Activated T-cell treated with anti-CD3 and anti-CD28 coated beads for 24 hours (primary cell): Measurements from ENCODE around the gene ATP2B2.

Experiments
- DNase-seq: peaks from one replicate; pipeline ENCODE4 v3.0.0-alpha.2; 2020; ENCODE audit warnings: low read depth

The ATP2B2 gene

DNA sequence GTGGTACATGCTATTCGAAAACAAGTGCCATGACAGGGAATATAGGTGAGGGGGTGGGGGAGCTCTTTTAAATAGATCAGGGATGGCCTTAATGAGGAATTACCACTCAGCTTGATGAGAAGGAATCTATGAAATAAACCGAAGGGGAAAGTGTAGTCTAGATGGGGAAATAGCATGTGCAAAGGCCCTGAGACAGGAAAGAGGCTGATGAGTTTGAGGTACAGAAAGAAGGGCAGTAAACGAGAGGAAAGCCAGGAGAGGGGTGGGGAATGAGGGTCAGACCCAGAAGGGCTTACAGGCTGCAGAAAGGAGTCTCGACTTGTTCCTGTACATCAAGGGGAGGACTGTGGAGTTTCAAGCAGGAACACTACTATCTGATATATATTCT is 12.2 kb downstream of the ATP2B2 start:
- no peak for DNase-seq

- no peak for DNase-seq
These were observed 12.8 kb downstream of the ATP2B2 start for GRCh38 chr3:10492364-10493201.

GRCh38 chr3:10489746-10490483 is 15.5 kb downstream of the ATP2B2 start:
- no peak for DNase-seq

DNA sequence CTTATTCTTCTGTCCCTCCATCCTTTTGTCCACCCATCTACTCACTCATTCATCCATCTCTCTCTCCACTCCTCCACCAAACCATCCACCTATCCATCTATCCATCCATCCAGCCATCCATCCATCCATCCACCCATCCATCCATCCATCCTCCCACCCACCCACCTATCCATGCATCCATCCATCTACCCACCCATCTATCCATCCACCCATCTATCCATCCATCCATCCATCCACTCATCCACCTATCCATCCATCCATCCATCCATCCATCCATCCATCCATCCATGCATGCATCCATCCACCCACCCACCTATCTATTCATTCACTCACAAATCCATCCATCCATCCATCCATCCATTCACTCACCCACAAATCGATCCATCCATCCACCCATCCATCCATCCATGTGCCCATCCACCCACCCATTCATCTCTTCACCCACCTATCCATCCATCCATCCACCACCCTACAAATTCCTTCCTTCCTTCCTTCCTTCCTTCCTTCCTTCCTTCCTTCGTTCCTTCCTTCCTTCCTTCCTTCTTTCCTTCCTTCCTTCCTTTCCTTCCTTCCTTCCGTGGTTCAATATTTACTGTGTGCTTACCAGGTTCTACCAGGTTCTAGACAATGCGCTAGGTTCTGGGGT is 17.3 kb downstream of the ATP2B2 start:
- no peak for DNase-seq

DNA sequence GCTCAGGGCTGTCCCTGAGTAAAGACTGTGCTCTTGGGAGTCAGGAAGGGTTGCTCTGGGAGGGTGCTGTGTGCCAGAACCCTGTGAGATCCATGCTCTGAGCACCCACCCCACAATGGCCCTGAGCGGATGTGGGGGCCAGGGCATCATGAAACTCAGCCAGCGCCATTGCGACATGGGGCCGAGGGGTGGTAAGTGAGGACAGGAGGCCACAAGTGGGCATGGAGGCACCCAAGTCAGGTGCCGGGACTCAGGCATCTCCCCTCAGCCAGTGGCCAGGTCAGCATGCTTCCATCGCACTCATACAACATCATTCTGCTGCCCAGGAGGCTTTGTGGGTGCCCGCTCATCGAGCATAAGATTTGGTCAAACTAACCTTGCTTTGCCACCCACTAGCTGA is 19.6 kb downstream of the ATP2B2 start:
- DNase-seq: no peak

DNA sequence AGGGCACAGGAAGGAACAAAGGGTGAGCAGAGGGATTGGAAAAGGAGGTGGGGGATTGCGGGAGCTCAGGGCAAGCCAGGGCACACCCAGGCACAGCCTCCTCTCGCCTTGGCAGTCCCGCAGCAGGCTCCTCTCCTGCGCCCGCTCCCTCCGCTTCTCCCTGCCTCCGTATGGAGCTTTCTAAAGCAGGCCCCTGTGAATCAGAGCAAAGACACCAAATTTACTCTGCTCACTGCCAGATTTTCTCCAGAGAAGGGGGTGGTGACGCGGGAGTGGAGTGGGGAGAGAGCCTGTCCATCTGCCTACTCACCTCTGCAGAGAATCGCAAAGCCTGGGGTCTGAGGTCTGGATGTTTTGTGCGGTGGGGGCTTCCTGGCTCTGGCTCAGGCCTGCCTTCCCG is 20.0 kb downstream of the ATP2B2 start:
- no peak for DNase-seq

GRCh38 chr3:10484709-10485108 is 20.7 kb downstream of the ATP2B2 start:
- no peak for DNase-seq

DNA sequence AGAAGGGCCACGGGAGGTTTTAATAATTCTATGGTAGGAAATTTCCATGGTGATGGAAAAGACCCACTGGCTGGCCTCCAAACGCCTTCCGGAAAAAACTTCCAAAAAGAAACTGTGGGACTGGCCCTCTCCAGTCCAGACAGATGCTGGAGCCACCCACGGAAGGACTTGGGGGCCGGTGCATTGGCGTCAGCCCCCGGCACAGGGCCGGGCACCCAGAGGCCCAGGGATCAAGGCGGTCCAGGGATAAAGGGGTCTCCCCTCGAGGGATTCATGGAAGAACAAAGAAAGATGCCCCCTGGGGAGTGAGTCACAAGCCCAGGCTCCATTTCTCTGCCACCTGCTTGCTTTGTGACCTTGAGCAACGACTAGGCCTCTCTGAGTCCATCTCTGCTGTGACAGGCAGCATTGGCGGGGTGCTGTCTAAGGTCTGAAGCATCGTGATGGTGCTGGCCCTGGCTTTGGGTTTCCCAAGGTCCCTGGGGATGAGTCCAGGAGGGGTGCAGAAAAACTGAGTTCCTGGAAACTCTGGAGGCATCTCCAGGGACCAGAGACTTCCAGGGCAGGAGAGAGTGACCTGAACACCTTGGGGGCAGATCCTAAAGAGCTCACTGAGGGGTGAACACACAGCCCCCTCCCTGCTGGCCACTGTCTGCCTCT is 21.6 kb downstream of the ATP2B2 start:
- DNase-seq: no peak

GRCh38 chr3:10483364-10483675 is 22.1 kb downstream of the ATP2B2 start:
- no peak for DNase-seq

DNA sequence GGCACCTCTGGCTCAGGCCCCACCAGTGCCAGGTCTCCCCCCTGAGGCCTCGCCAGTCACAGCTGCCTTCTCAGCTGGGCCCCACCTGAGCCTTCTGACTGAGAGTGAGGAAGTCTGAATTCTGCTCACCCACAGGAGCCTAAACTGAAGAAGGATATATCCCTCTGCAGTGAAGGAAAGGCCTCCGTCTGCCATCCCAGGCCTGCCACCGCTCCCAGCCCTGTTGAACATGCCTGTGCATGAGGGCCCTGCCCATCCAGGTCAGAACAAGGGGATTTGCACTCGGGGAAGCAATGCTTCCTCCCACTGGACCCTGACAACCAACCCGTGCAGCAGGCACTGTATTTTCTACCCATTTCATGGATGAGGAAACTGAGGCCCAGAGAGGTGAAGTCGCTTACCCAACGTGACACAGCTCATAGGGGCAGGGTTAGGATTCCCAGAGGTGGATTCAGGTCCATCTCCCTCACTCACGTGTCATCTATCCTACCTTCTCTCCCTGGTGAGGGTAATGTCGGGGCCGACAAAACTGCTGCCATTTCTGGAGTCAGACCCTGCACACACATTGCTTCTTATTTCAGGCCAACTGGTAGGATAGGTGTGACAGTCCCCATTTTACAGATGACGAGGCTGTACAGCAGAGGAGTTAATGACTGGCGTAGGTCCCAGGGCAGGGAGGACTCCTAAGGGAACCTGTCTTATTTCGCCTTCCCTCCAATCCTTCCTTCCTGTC is 22.6 kb downstream of the ATP2B2 start:
- no peak for DNase-seq

DNA sequence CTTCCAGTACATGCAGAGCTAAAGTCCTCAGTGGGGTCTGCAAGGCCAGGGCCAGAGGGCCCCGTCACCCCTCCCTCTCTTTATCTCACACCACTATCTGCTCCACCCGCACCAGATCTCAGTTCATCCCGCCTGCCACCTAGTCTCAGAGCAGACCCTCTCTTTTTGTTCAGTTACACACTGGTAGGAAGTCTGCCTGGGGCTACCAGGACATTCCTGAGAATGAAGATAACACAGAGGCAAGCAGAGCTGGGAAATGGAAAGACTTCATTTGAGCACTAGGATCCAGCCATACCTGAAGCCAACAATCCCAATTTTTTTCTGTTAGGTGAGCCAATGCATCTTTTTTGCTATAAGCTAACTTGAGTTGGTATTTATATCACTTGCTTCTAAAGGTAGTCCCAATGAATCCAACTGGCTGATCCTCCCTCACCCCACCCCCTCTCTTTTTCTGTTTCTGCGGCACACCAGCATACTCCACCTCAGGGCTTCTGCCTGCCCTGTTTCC is 24.5 kb downstream of the ATP2B2 start:
- no peak for DNase-seq

DNA sequence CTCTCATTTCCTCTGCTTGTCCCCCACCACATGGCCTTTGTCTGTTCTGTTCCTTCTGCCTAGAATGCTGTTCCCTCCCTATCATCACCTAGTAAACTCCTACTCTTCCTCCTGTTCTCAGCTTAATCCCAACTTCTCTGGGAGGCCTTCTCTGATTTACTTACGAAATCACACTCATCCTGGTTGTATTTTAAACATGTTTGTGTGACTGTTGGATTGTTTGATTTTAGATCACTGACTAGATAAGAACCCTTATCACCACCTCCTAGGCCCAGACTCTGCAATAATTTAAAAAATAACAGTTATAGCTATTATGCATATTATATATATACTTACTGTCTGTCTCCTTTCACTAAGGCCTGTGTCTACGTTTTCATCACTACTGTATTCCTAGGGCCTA is 26.1 kb downstream of the ATP2B2 start:
- DNase-seq: no peak

- DNase-seq: no peak
These were observed 29.4 kb downstream of the ATP2B2 start for GRCh38 chr3:10475983-10476382.

- no peak for DNase-seq
These were observed 30.5 kb downstream of the ATP2B2 start for GRCh38 chr3:10474847-10475246.

DNA sequence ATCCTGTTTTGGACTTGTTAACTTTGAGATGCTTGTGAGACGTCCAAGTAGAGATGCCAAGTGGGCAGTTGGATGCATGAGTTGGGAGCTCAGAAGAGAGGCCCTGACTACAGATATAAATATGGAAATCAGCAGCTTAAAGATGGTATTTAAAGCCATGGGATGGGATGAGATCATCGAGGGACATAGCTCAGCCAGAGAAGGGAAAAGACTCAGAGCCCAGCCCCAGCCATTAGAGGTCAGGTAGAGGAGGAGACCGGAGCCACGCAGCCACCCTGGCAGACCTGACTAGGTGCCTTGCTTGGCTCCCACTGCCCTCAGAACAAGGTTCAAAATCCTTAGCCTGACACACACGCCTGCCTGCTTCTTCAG is 31.1 kb downstream of the ATP2B2 start:
- DNase-seq: no peak

DNA sequence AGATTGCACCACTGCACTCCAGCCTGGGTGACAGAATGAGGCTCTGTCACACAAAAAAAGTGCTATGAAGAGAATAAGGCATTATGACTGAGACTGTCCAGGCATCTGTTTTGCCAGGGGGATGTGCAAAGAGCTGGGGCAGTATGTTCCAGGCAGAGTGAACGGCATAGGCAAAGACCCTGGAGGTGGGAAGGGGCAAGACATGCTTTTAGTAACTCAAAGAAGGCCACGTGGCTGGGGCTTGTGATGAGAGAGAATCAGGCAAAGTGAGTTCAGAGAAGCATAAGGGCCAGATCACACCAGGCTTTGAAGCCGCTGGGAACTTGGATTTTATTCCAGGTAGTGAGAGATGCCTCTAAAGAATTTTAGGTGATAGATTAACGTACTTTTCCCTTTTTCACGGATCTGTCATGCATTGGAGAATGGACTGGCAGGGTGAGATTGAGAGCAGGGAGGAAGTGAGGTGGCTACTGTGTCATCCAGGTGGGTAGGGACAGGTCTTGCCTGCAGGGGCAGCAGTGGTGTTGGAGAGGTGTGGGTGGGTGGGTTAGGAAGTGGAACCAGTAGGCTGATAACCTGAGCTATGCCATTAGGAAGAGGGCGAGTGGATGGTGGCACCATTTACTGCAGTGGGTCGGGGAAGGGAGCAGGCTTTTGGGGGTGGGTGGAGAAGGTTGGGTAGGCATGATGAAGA is 31.7 kb downstream of the ATP2B2 start:
- DNase-seq: no peak

GRCh38 chr3:10472877-10473440 is 32.4 kb downstream of the ATP2B2 start:
- DNase-seq: no peak

DNA sequence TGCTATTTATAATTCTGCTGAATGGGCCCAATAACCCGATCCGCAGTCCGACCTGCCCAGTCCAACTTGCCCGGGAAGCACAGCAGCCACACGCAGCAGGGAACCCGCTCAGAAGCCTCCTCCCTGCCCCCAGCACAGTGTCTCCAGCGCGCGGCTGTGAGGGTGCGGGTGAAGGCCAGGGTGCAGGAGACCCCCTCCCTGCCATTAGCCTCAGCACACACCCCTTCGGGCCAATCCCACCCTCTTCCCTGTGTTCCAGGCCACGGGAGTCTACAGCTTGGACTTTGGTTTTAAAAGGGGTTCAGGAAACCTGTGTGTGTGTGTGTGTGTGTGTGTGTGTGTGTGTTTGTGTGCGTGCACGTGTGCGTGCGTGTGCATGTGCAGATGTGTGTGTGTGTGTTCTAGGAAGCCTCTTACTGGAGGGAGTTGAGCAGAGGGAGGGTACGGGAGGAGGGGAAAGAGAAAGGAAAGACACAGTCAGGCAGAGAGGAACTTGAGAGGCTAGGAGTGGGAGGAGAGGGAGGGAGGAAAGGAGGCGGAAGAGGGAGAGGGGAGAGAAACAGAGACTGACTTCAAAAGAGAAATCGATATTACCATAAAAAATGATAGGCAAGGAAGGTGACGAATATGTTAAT is 34.2 kb downstream of the ATP2B2 start:
- DNase-seq: peak; percentile 0

DNA sequence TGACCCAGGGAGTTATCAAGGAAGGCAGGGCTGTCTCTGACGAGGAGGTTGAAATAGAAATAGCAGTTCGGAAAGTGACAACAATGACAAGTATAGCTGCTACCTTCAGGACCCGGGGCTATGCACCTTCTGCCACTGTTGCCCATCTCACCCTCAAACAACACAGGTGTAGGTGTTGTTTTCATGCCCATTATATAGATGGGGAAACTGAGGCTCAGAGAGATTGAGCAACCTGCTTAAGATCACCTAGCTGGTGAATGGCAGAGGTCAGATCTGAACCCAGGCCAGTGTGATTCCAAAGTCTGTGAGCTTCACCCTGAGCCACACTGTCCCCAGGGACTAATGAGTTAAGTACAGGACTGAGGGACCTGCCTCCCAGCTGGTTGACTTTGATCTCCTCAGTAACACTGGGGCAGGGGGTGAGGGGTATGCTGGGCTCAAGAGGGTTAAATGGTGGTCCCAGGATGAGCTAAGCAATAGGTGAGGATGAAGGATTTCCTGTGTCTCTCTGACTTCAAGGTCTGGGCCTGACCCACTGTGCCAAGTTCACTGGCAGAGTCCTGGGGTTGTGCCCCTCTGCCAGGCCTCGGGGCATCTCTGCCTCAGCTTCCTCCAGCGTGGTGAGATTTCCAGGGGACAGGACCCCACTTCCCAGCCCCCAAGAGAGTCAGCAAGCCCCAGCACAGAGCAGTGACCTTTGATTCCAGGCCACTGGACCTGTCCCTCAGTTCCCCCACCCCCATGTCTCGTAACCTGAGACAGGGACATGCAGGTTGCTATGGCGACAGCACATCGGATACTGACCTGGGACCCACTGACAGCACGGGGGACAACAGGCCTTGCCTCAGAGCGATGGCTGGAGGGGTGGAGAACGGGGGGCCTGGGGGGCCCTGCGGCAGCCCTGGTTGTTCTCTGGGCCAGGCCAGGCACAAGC is 35.0 kb downstream of the ATP2B2 start:
- DNase-seq: no peak
